Type B pancreatic cell (in vitro differentiated cells): ENCODE measurements around the gene SLC6A13. TPM values are rescaled to one million over a fixed set of nuclear protein-coding genes. Genes with fewer than 3 reads are reported as not detected.
"Not testable (repeated sequence)": the region's sequence is repeated elsewhere in the genome, so short reads cannot be mapped to it uniquely, and the experiment has no call there.

Source experiments
- DNase-seq: peaks from one replicate; pipeline ENCODE4 v3.0.0; 2021; ENCODE audit warnings: mixed read lengths; ENCODE audit not compliant: unreplicated experiment; ENCODE audit errors: extremely low spot score
- H3K27ac Mint-ChIP-seq: 2 replicates; pipeline ENCODE4 v1.8.0; 2021; ENCODE audit warnings: mild to moderate bottlenecking, mixed read lengths
- H3K27me3 Mint-ChIP-seq: 2 replicates; pipeline ENCODE4 v1.8.0; 2021; ENCODE audit warnings: mixed read lengths
- H3K36me3 Mint-ChIP-seq: 2 replicates; pipeline ENCODE4 v1.8.0; 2021; ENCODE audit warnings: mixed read lengths
- H3K4me1 Mint-ChIP-seq: one replicate; pipeline ENCODE4 v1.8.0; 2021; ENCODE audit warnings: mixed read lengths; ENCODE audit not compliant: unreplicated experiment
- H3K4me3 Mint-ChIP-seq: 2 replicates; pipeline ENCODE4 v1.8.0; 2021; ENCODE audit warnings: mild to moderate bottlenecking, mixed read lengths
- H3K9me3 Mint-ChIP-seq: 2 replicates; pipeline ENCODE4 v1.8.0; 2021; ENCODE audit warnings: mixed read lengths
- CTCF ChIP-seq: fragments of 200-600 bp; sonication (generic); conservative IDR thresholded peaks from 2 replicates; pipeline ENCODE4 v1.5.0; 2021; ENCODE audit warnings: antibody characterized with exemption, mild to moderate bottlenecking
- total RNA-seq: library from RNA; stranded (reverse); gene quantifications from 2 replicates; pipeline ENCODE4 v1.2.1, GENCODE V29; 2021; ENCODE audit warnings: low replicate concordance

SLC6A13 gene
- total RNA-seq, 1 donor from 2014 or later: 7.0 TPM

- DNase-seq: peak; percentile 27
- Mint-ChIP-seq H3K4me1 (no peaks in the 10 kb centered on the region), H3K27me3 (peaks cover 25% of the 10 kb centered on the region), H3K9me3 (peaks cover 11% of the 10 kb centered on the region), H3K4me3 (no peak overlapping the region), H3K27ac (no peak overlapping the region), H3K36me3 (peaks cover 24% of the 10 kb centered on the region)
- TF ChIP-seq CTCF: no peak
Observed at GRCh38 chr12:238736-239398, 23.8 kb downstream of the SLC6A13 start.

- peaks cover 24% of the 10 kb centered on the region for H3K36me3 Mint-ChIP-seq
- H3K4me3 Mint-ChIP-seq: no peak overlapping the region
- H3K4me1 Mint-ChIP-seq: no peaks in the 10 kb centered on the region
- peaks cover 11% of the 10 kb centered on the region for H3K9me3 Mint-ChIP-seq
- H3K27me3 Mint-ChIP-seq: peaks cover 21% of the 10 kb centered on the region
- peak; percentile 8 for DNase-seq
- TF ChIP-seq CTCF: no peak
- H3K27ac Mint-ChIP-seq: no peak overlapping the region
Observed at GRCh38 chr12:238116-238515, 24.5 kb downstream of the SLC6A13 start.

GRCh38 chr12:237026-237815 is 25.4 kb downstream of the SLC6A13 start:
- Mint-ChIP-seq H3K9me3 (peaks cover 11% of the 10 kb centered on the region), H3K27ac (no peak overlapping the region)

GRCh38 chr12:236445-236844 is 26.2 kb downstream of the SLC6A13 start:
- Mint-ChIP-seq H3K9me3 (peaks cover 11% of the 10 kb centered on the region), H3K36me3 (peaks cover 20% of the 10 kb centered on the region), H3K27ac (no peak overlapping the region), H3K27me3 (peaks cover 18% of the 10 kb centered on the region), H3K4me3 (no peak overlapping the region), H3K4me1 (no peaks in the 10 kb centered on the region)
- DNase-seq: peak; percentile 7
- TF ChIP-seq CTCF: no peak

More at GRCh38 chr12:237026-237815, 25.4 kb downstream of the SLC6A13 start:
- H3K27me3 Mint-ChIP-seq: peaks cover 20% of the 10 kb centered on the region
- DNase-seq: peak; percentile 53
- TF ChIP-seq CTCF: no peak
- H3K4me1 Mint-ChIP-seq: no peaks in the 10 kb centered on the region
- H3K4me3 Mint-ChIP-seq: no peak overlapping the region
- peaks cover 22% of the 10 kb centered on the region for H3K36me3 Mint-ChIP-seq

GRCh38 chr12:235967-236366 is 26.7 kb downstream of the SLC6A13 start:
- Mint-ChIP-seq H3K36me3 (peaks cover 18% of the 10 kb centered on the region), H3K27me3 (peaks cover 17% of the 10 kb centered on the region), H3K9me3 (peaks cover 11% of the 10 kb centered on the region)
- not testable (repeated sequence) for DNase-seq, H3K4me1 Mint-ChIP-seq, H3K27ac Mint-ChIP-seq, H3K4me3 Mint-ChIP-seq

- no peak overlapping the region for H3K27ac Mint-ChIP-seq
- H3K4me1 Mint-ChIP-seq: peaks cover 4% of the 10 kb centered on the region
- TF ChIP-seq CTCF: no peak
- DNase-seq: peak; percentile 37
- peaks cover 11% of the 10 kb centered on the region for H3K9me3 Mint-ChIP-seq
- H3K4me3 Mint-ChIP-seq: no peak overlapping the region
- peaks cover 18% of the 10 kb centered on the region for H3K36me3 Mint-ChIP-seq
- H3K27me3 Mint-ChIP-seq: peaks cover 17% of the 10 kb centered on the region
Observed at GRCh38 chr12:234891-235415, 27.7 kb downstream of the SLC6A13 start.
